GM12878 (cell line): ENCODE measurements around the gene ATP5F1B.

Source experiments
- FOS ChIP-seq: IDR thresholded peaks from 3 replicates; pipeline ENCODE4 v1.6.1; 2011; ENCODE audit warnings: borderline replicate concordance; ENCODE audit not compliant: insufficient read length; ENCODE audit errors: extremely low read depth
- HCFC1 ChIP-seq: fragments of 150-350 bp; IDR thresholded peaks from 2 replicates; pipeline ENCODE4 v1.6.1; 2014; ENCODE audit warnings: low read length
- IRF4 ChIP-seq: IDR thresholded peaks from 2 replicates; pipeline ENCODE4 v1.6.1; 2011; ENCODE audit warnings: low read depth, low read length
- KDM1A ChIP-seq: fragments of 200-600 bp; sonication (generic); IDR thresholded peaks from 2 replicates; pipeline ENCODE4 v1.6.1; 2016; ENCODE audit warnings: borderline replicate concordance
- MYC ChIP-seq: IDR thresholded peaks from 2 replicates; pipeline ENCODE4 v1.6.1; 2011; ENCODE audit warnings: mild to moderate bottlenecking, low read length, moderate library complexity, inconsistent platforms; ENCODE audit not compliant: insufficient read depth, insufficient replicate concordance, insufficient read length, severe bottlenecking
- NBN ChIP-seq: fragments of 450-650 bp; IDR thresholded peaks from 2 replicates; pipeline ENCODE4 v1.6.1; 2016
- NR2C2 ChIP-seq: IDR thresholded peaks from 2 replicates; pipeline ENCODE4 v1.6.1; 2011; ENCODE audit warnings: borderline replicate concordance, low read depth; ENCODE audit not compliant: control insufficient read depth, insufficient read length
- POLR2A ChIP-seq: IDR thresholded peaks from 2 replicates; pipeline ENCODE4 v1.6.1; 2011; ENCODE audit warnings: low read depth, mild to moderate bottlenecking, low read length
- POLR2AphosphoS2 ChIP-seq: IDR thresholded peaks from 2 replicates; pipeline ENCODE4 v1.6.1; 2011; ENCODE audit warnings: low read depth, mild to moderate bottlenecking, low read length, improper control_type of control experiment, moderate library complexity
- SPI1 ChIP-seq: IDR thresholded peaks from 2 replicates; pipeline ENCODE4 v1.6.1; 2011; ENCODE audit warnings: low read depth, mild to moderate bottlenecking, low read length, moderate library complexity, borderline replicate concordance; ENCODE audit not compliant: insufficient read depth
- TF ChIP-seq, protein P1 (sequence below): IDR thresholded peaks from 2 replicates; pipeline ENCODE4 v1.6.1; 2011; ENCODE audit warnings: borderline replicate concordance, low read depth, mild to moderate bottlenecking, moderate library complexity, mixed read lengths, low read length; ENCODE audit not compliant: insufficient read depth; ENCODE audit errors: extremely low read length
- TF ChIP-seq, protein P2 (sequence below), 3 experiments: IDR thresholded peaks in 2 of 3; conservative IDR thresholded peaks in 1 of 3; 2 replicates each; pipeline ENCODE4 v1.5.1; 2011; ENCODE audit warnings: low read depth in 3 of 3, low read length in 3 of 3, mild to moderate bottlenecking in 3 of 3, control low read depth in 2 of 3, moderate library complexity in 2 of 3, inconsistent platforms in 1 of 3, mixed read lengths in 1 of 3; ENCODE audit not compliant: control insufficient read depth in 2 of 3, insufficient read depth in 1 of 3; ENCODE audit errors: extremely low read depth in 1 of 3

DNA sequence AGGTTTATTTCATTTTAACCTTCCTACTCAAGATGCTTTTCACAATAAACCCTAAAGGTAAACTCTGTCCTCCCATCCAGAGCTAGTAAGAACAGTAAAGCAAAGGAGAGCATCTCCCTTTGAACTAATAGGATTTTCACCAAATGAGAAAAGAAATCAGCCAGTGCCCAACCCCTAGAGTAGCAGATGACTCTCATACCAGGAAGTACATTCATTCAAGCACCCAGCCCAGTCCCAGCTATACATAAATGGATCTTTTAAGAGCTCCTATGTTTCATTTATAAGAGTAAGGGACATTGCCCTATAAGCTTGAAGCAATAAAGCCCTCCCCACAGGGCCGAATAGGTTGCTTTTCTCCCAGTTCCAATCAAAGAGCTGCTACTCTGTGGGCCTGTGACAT, 23.2 kb downstream of the ATP5F1B start:
- no peak for TF ChIP-seq FOS
- TF ChIP-seq NR2C2 = no peak
- no peak for TF ChIP-seq POLR2AphosphoS2
- TF ChIP-seq, protein P1, sequence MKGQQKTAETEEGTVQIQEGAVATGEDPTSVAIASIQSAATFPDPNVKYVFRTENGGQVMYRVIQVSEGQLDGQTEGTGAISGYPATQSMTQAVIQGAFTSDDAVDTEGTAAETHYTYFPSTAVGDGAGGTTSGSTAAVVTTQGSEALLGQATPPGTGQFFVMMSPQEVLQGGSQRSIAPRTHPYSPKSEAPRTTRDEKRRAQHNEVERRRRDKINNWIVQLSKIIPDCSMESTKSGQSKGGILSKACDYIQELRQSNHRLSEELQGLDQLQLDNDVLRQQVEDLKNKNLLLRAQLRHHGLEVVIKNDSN = no peak
- TF ChIP-seq, protein P2, sequence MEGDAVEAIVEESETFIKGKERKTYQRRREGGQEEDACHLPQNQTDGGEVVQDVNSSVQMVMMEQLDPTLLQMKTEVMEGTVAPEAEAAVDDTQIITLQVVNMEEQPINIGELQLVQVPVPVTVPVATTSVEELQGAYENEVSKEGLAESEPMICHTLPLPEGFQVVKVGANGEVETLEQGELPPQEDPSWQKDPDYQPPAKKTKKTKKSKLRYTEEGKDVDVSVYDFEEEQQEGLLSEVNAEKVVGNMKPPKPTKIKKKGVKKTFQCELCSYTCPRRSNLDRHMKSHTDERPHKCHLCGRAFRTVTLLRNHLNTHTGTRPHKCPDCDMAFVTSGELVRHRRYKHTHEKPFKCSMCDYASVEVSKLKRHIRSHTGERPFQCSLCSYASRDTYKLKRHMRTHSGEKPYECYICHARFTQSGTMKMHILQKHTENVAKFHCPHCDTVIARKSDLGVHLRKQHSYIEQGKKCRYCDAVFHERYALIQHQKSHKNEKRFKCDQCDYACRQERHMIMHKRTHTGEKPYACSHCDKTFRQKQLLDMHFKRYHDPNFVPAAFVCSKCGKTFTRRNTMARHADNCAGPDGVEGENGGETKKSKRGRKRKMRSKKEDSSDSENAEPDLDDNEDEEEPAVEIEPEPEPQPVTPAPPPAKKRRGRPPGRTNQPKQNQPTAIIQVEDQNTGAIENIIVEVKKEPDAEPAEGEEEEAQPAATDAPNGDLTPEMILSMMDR (IDR thresholded peaks at IDR 0.05 in 2 of 3, conservative IDR thresholded peaks at IDR 0.05 in 1 of 3; ENCODE audit: control insufficient read depth in 2 of 3, extremely low read depth in 1 of 3, insufficient read depth in 1 of 3, low read depth in 3 of 3, low read length in 3 of 3) = no peak
- no peak for TF ChIP-seq SPI1
- TF ChIP-seq MYC = no peak
- TF ChIP-seq IRF4 = no peak
- no peak for TF ChIP-seq HCFC1
- TF ChIP-seq KDM1A = no peak
- TF ChIP-seq NBN = no peak
- no peak for TF ChIP-seq POLR2A
